B cell (primary cell): ENCODE data around the gene ARF5.

ENCODE experiments used
- EZH2 ChIP-seq: IDR thresholded peaks from 2 replicates; pipeline ENCODE4 v1.6.1; 2012; ENCODE audit warnings: borderline replicate concordance, low read depth, mild to moderate bottlenecking, moderate library complexity, low read length; ENCODE audit not compliant: insufficient read depth, poor library complexity, severe bottlenecking
- TF ChIP-seq, protein P1 (sequence below): fragments of 200-600 bp; IDR thresholded peaks from one replicate; pipeline ENCODE4 v1.8.0; 2022; ENCODE audit warnings: antibody characterized with exemption, mild to moderate bottlenecking

DNA sequence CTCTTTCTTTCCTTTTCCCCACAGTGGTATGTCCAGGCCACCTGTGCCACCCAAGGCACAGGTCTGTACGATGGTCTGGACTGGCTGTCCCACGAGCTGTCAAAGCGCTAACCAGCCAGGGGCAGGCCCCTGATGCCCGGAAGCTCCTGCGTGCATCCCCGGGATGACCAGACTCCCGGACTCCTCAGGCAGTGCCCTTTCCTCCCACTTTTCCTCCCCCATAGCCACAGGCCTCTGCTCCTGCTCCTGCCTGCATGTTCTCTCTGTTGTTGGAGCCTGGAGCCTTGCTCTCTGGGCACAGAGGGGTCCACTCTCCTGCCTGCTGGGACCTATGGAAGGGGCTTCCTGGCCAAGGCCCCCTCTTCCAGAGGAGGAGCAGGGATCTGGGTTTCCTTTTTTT lies 3.0 kb downstream of the ARF5 start:
- no peak for TF ChIP-seq EZH2
- TF ChIP-seq, protein P1, sequence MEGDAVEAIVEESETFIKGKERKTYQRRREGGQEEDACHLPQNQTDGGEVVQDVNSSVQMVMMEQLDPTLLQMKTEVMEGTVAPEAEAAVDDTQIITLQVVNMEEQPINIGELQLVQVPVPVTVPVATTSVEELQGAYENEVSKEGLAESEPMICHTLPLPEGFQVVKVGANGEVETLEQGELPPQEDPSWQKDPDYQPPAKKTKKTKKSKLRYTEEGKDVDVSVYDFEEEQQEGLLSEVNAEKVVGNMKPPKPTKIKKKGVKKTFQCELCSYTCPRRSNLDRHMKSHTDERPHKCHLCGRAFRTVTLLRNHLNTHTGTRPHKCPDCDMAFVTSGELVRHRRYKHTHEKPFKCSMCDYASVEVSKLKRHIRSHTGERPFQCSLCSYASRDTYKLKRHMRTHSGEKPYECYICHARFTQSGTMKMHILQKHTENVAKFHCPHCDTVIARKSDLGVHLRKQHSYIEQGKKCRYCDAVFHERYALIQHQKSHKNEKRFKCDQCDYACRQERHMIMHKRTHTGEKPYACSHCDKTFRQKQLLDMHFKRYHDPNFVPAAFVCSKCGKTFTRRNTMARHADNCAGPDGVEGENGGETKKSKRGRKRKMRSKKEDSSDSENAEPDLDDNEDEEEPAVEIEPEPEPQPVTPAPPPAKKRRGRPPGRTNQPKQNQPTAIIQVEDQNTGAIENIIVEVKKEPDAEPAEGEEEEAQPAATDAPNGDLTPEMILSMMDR, result no peak
